ENCODE results near the gene JPT2.
"Not testable (repeated sequence)": the region's sequence is repeated elsewhere in the genome, so short reads cannot be mapped to it uniquely, and the experiment has no call there.

GRCh38 chr16:1732551-1732987 lies 54.5 kb downstream of the JPT2 start:
- not testable (repeated sequence) for TF ChIP-seq POLR2A, CTCF (IDR thresholded peaks at IDR 0.05)

Data from heart left ventricle (tissue), 13 donors.